GM12872 (cell line): ENCODE results near the gene DLG2.

Experiments used
- TF ChIP-seq, protein P1 (sequence below): IDR thresholded peaks from 3 replicates; pipeline ENCODE4 v1.5.1; 2011; ENCODE audit warnings: low read depth, mild to moderate bottlenecking, low read length, moderate library complexity; ENCODE audit not compliant: insufficient read depth

The DLG2 gene

DNA sequence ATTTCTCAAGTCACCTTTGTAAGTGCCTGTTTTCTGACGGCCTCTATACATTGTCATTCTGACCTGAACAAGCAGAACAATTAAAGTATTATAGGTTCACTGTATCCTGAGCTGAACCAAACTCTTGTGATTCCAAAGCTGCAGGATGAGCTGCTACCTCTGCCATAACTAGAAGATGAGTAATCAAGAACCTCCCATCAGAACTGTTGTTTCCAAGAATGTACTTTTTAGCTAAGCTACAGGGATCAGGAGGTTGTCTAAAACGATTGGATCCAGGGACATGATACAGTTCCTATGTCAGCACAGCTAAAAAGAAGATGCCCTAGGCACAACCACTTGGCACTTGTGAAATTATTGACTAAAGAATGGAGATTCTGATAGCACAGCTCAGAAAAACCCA lies 2052.6 kb downstream of the DLG2 start:
- TF ChIP-seq, protein P1, sequence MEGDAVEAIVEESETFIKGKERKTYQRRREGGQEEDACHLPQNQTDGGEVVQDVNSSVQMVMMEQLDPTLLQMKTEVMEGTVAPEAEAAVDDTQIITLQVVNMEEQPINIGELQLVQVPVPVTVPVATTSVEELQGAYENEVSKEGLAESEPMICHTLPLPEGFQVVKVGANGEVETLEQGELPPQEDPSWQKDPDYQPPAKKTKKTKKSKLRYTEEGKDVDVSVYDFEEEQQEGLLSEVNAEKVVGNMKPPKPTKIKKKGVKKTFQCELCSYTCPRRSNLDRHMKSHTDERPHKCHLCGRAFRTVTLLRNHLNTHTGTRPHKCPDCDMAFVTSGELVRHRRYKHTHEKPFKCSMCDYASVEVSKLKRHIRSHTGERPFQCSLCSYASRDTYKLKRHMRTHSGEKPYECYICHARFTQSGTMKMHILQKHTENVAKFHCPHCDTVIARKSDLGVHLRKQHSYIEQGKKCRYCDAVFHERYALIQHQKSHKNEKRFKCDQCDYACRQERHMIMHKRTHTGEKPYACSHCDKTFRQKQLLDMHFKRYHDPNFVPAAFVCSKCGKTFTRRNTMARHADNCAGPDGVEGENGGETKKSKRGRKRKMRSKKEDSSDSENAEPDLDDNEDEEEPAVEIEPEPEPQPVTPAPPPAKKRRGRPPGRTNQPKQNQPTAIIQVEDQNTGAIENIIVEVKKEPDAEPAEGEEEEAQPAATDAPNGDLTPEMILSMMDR: no peak

DNA sequence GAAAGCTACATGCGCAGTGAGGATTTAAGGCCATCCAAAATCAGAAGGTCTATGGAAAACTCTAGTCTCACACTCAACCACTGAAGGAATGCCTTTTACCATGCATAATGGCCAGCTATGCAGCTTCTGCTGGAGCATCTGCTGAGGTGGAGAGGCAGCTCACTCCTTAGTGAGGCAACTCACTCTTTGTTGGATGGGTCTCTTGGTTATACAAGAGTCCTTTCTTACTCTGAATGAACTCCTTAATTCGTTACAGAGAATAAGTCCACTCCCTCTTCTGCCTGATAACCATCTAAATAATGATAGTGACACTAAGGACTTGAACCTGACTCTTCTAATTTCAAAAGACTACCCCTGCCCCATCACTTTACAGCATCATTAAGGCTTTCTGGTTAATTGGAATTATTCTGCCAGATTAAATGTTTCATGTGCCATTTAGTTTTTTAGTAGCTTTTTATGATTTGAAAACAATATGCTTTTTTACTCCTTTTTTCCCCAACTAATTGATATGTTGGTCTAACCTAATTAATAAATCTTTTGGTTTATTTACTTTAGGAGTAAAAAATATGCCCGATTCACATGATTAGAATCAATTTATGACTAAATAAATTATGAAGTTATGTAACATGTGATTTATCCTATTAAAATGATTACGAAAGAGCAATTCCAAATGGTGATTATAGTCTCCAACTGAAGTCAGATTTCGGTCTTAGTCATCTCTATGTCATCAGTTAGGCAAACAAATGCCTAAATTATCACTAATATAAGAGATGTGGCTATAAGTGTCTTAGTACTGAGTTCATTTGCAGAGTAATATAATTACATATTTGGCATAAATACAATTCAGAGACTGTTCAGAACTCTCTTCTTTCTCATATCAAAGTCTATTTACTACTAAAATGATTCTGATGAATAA lies 2054.3 kb downstream of the DLG2 start:
- TF ChIP-seq, protein P1: no peak

DNA sequence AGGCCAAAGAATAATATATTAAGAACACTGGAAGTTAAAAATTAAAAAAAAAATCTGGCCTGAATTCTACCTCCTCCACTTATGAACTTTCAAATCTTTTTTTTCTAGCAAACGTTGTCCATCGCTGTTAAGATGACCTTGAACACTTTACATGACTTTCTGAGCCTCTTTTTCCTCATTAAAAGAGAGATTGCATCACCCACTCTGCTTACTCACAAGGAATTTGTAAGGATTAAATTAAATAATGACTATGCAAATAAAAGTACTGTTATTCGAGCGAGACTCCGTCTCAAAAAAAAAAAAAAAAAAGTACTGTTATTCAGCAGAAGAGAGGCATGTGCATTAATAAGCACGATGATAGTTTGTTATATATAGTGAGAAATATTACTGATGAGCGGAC lies 2055.8 kb downstream of the DLG2 start:
- TF ChIP-seq, protein P1: no peak

DNA sequence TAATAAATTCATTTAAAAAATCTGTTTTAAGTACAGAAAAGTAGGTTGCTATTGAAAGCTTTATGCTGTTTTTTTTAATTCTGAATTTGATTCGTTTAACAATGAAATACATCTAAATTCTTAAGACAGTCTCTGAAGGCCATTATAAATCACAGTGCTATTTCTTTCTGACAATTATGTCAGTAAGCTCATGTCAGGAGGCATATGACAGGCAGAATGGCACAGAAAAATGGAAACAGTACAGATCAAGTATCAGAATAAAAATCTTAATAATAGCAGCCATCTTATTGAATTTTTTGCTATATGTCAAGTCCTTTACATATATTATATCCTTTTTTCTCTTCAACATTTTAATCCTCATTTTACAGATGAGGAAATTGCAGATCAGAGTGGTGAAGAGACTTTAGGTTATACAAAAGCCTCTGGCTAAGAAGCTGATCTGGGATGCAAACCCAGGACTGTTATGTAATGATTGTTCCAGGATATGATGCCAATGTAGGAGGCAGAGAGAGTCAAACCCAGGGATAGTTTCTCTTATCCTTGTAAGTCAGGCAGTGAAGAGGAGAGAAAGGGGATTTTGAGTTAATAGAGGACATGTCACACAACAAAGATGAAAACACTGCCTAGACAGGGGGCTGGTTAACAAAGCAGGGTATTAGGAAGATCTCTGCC lies 2057.9 kb downstream of the DLG2 start:
- TF ChIP-seq, protein P1: no peak

DNA sequence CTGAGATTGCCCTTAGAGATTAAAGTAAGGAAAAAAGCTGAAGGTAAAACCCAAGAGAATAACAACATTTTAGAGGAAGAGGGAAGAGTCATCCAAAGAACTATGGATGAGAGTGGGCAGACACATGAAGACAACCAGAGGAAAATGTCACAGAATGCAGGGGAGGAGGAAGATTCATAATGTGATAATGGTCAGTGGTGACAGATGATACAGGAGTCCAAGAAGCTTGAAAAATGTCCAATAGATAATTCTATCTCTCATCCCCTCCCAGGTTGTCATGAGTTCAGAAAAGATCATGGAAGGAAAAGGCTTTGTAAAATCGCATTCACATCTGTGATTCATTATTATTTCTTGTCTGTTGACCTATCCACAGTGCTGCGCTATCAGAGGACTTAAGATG lies 2058.6 kb downstream of the DLG2 start:
- TF ChIP-seq, protein P1: no peak

DNA sequence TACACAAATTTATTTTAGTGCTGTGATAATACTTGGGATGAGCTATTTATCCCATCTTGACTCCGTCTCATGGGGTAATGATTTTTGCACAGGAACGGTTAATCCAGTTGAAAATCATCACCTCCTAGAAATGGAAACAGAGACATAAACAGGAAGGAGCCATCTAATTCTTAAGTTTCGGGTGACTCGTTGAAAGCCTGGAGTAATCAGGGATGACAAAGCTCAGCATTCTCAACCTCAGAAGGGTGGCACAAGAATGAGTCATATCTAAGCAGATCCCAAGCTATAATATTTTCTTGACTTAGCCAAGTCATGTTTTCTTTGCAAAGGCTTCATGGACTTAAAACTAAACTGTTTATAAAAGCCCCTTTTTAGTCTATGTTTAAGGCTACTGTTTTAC lies 2060.2 kb downstream of the DLG2 start:
- TF ChIP-seq, protein P1: no peak

DNA sequence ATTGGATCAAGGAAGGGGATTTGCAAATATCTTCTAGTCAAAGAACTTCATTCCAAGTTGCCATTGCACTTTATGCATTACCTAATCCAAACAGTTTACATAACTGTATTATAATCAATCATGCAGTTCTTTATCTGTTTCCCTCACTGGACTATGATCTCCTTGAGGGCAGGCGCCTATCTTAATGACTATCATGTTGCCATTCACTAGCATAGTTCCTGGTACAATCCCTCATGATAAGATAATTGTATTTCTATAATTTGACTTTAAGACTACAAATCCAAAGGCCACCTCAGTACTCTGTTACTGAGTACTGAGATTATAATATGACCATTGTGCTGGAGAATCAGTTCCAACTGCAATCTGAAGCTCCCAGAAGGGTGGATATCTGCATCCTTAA lies 2062.3 kb downstream of the DLG2 start:
- TF ChIP-seq, protein P1: no peak
